ENCODE measurements around the gene LINGO3. TPM values are rescaled to one million over a fixed set of nuclear protein-coding genes. Genes with fewer than 3 reads are reported as not detected.

The LINGO3 gene
- 1 to 10 TPM in 1 of 3 donors, under 1 TPM in 2; 0.68 to 1.0 (median 0.84) TPM for total RNA-seq
- 0.61 TPM for total RNA-seq (2013)

- peak within 1 kb of the TSS in 1 of 2 donors; percentile 42 for H3K27ac Mint-ChIP-seq
- intact Hi-C loops (cut with micrococcal nuclease) = no loop called here
- 4% methylated on average over 63 of the region's 63 CpGs for WGBS (ENCODE audit: insufficient coverage)
- no peaks in the 10 kb centered on the region for H3K36me3 Mint-ChIP-seq
- Histone ChIP-seq H3K27me3 (ENCODE audit: control insufficient read depth, insufficient read depth, low read length) (peaks cover 51% of the 10 kb centered on the region), H3K9me3 (ENCODE audit: control insufficient read depth, insufficient read depth, low read length) (no peaks in the 10 kb centered on the region), H3K4me3 (ENCODE audit: low read length) (no peak within 1 kb of the TSS), H3K36me3 (ENCODE audit: control insufficient read depth, insufficient read depth, low read length) (no peaks in the 10 kb centered on the region), H3K27ac (ENCODE audit: low read length) (no peak within 1 kb of the TSS), H3K4me1 (ENCODE audit: control insufficient read depth, insufficient read depth, low read length) (peaks cover 14% of the 10 kb centered on the region)
- ATAC-seq = peak in 2 of 3 donors; percentile 50 to 67
- H3K4me3 Mint-ChIP-seq = peak within 1 kb of the TSS; percentile 64
- no peaks in the 10 kb centered on the region for H3K9me3 Mint-ChIP-seq
- H3K27me3 Mint-ChIP-seq (ENCODE audit: low read depth in 2 of 2) = peaks cover 33 to 47% of the 10 kb centered on the region in 2 donors
- peak in 1 of 2 donors; percentile 48 for DNase-seq
- no peak for TF ChIP-seq CTCF (IDR thresholded peaks at IDR 0.05)
- peaks cover 2 to 10% of the 10 kb centered on the region in 2 donors for H3K4me1 Mint-ChIP-seq
These were observed at the start of gene LINGO3 for GRCh38 chr19:2308114-2308556. LINGO3 (minus strand) TSS chr19:2308154; CDS start chr19:2291776, 16,378 bp downstream.

GRCh38 chr19:2356036-2356646 lies 48.2 kb upstream of the LINGO3 start:
- Histone ChIP-seq H3K27ac (ENCODE audit: low read length) (no peak overlapping the region), H3K9me3 (ENCODE audit: control insufficient read depth, insufficient read depth, low read length) (no peaks in the 10 kb centered on the region), H3K36me3 (ENCODE audit: control insufficient read depth, insufficient read depth, low read length) (peaks cover 4% of the 10 kb centered on the region), H3K4me3 (ENCODE audit: low read length) (no peak overlapping the region), H3K27me3 (ENCODE audit: control insufficient read depth, insufficient read depth, low read length) (peaks cover 5% of the 10 kb centered on the region), H3K4me1 (ENCODE audit: control insufficient read depth, insufficient read depth, low read length) (no peaks in the 10 kb centered on the region)
- Mint-ChIP-seq H3K36me3 (no peaks in the 10 kb centered on the region), H3K9me3 (peaks cover 0 to 2% of the 10 kb centered on the region in 2 donors), H3K4me1 (peaks cover 0 to 5% of the 10 kb centered on the region in 2 donors), H3K4me3 (no peak overlapping the region), H3K27me3 (ENCODE audit: low read depth in 2 of 2) (peaks cover 5 to 9% of the 10 kb centered on the region in 2 donors), H3K27ac (no peak overlapping the region)
- DNase-seq = no peak
- no peak for ATAC-seq
- no peak for TF ChIP-seq CTCF (IDR thresholded peaks at IDR 0.05)
- WGBS (ENCODE audit: insufficient coverage) = 91% methylated on average over 21 of the region's 21 CpGs
- intact Hi-C loops (cut with micrococcal nuclease) = no loop called here

- no peak overlapping the region for H3K4me3 Mint-ChIP-seq
- ATAC-seq (no peak), DNase-seq (no peak)
- no peak overlapping the region for H3K4me3 ChIP-seq (ENCODE audit: low read length)
- no peak overlapping the region for H3K27ac ChIP-seq (ENCODE audit: low read length)
- H3K27me3 ChIP-seq (ENCODE audit: control insufficient read depth, insufficient read depth, low read length) = peaks cover 5% of the 10 kb centered on the region
- TF ChIP-seq CTCF (IDR thresholded peaks at IDR 0.05) = no peak
- peaks cover 2 to 5% of the 10 kb centered on the region in 2 donors for H3K27me3 Mint-ChIP-seq (ENCODE audit: low read depth in 2 of 2)
- H3K4me1 Mint-ChIP-seq = peaks cover 0 to 2% of the 10 kb centered on the region in 2 donors
- H3K36me3 ChIP-seq (ENCODE audit: control insufficient read depth, insufficient read depth, low read length) = peaks cover 5% of the 10 kb centered on the region
- H3K27ac Mint-ChIP-seq = no peak overlapping the region
- H3K4me1 ChIP-seq (ENCODE audit: control insufficient read depth, insufficient read depth, low read length) = no peaks in the 10 kb centered on the region
- H3K9me3 ChIP-seq (ENCODE audit: control insufficient read depth, insufficient read depth, low read length) = no peaks in the 10 kb centered on the region
- 91% methylated on average over 23 of the region's 24 CpGs for WGBS (ENCODE audit: insufficient coverage)
- intact Hi-C loops (cut with micrococcal nuclease) = no loop called here
- H3K9me3 Mint-ChIP-seq = peaks cover 0 to 2% of the 10 kb centered on the region in 2 donors
- no peaks in the 10 kb centered on the region for H3K36me3 Mint-ChIP-seq
These were observed 47.4 kb upstream of the LINGO3 start for GRCh38 chr19:2355168-2356035.

Data from natural killer cell (primary cell).